CD4-positive, alpha-beta T cell (primary cell): Measurements from ENCODE around the gene VTI1A. TPM values are rescaled to one million over a fixed set of nuclear protein-coding genes. Genes with fewer than 3 reads are reported as not detected.

Experiments used
- ATAC-seq: fragments of 200-7000 bp; cut with Tn5 transposase; one replicate; pipeline ENCODE4 v1.10.0; 2022; ENCODE audit warnings: mild to moderate bottlenecking; ENCODE audit not compliant: poor library complexity
- CTCF ChIA-PET: fragments of 350-600 bp; sonication (Branson Sonifier 250); formaldehyde crosslinking; loops from one replicate; lab custom pipeline; 2021; ENCODE audit warnings: antibody characterized with exemption, inconsistent platforms; lab: Charles Lee
- POLR2A ChIA-PET: fragments of 350-600 bp; sonication (Branson Sonifier 250); formaldehyde crosslinking; loops from one replicate; lab custom pipeline; 2021; ENCODE audit warnings: antibody characterized with exemption, inconsistent platforms; lab: Charles Lee
- DNase-seq, 14 experiments: peaks; one replicate each; pipeline ENCODE4 v3.0.0-alpha.2; 2013 to 2020; ENCODE audit warnings: mixed read lengths in 2 of 14
- H3K27ac ChIP-seq, 2 donors: one replicate each; pipeline versions ENCODE4 v1.5.1 to v1.7.0; 2013; ENCODE audit warnings: low read length in 2 of 2, low read depth in 1 of 2, mild to moderate bottlenecking in 1 of 2
- H3K27me3 ChIP-seq, 2 experiments: 1 replicate in 1 of 2; 2 replicates in 1 of 2; pipeline versions ENCODE4 v1.6.1 to v1.7.0; 2013; ENCODE audit warnings: low read length in 2 of 2, control low read depth in 1 of 2, mild to moderate bottlenecking in 1 of 2, moderate library complexity in 1 of 2; ENCODE audit not compliant: insufficient read depth in 2 of 2, control insufficient read depth in 1 of 2
- H3K36me3 ChIP-seq: one replicate; pipeline ENCODE4 v1.6.1; 2013; ENCODE audit warnings: low read length, control low read depth; ENCODE audit not compliant: insufficient read depth
- H3K4me1 ChIP-seq: one replicate; pipeline ENCODE4 v1.6.1; 2013; ENCODE audit warnings: low read length, control low read depth; ENCODE audit not compliant: insufficient read depth
- H3K4me3 ChIP-seq: one replicate; pipeline ENCODE4 v1.5.1; 2013; ENCODE audit warnings: mild to moderate bottlenecking, low read length, moderate library complexity
- H3K9me3 ChIP-seq, 2 experiments: 1 replicate in 1 of 2; 2 replicates in 1 of 2; pipeline versions ENCODE4 v1.6.1 to v1.7.0; 2013; ENCODE audit warnings: low read length in 2 of 2, mild to moderate bottlenecking in 2 of 2, control low read depth in 1 of 2, moderate library complexity in 1 of 2; ENCODE audit not compliant: control insufficient read depth in 1 of 2, insufficient read depth in 1 of 2
- H3K27ac Mint-ChIP-seq: one replicate; pipeline ENCODE4 v1.8.0; 2020; ENCODE audit warnings: mixed read lengths
- H3K27me3 Mint-ChIP-seq: one replicate; pipeline ENCODE4 v1.8.0; 2021; ENCODE audit warnings: mixed read lengths
- H3K36me3 Mint-ChIP-seq: one replicate; pipeline ENCODE4 v1.8.0; 2021; ENCODE audit warnings: low read depth, mixed read lengths
- H3K4me1 Mint-ChIP-seq: one replicate; pipeline ENCODE4 v1.8.0; 2021; ENCODE audit warnings: low read depth, mixed read lengths
- H3K4me3 Mint-ChIP-seq: one replicate; pipeline ENCODE4 v1.8.0; 2020; ENCODE audit warnings: mild to moderate bottlenecking, mixed read lengths
- H3K9me3 Mint-ChIP-seq: one replicate; pipeline ENCODE4 v1.8.0; 2020; ENCODE audit warnings: mixed read lengths
- CTCF ChIP-seq: fragments of 200-600 bp; IDR thresholded peaks from one replicate; pipeline ENCODE4 v1.8.0; 2022; ENCODE audit warnings: antibody characterized with exemption, mild to moderate bottlenecking
- intact Hi-C, 2 experiments: fragments of 100-400 bp; cut with DNase I in 1 of 2; cut with micrococcal nuclease in 1 of 2; formaldehyde crosslinking; loops; one replicate each; pipeline versions ENCODE4 v1.15.1 to v1.9.0; 2023 to 2025; cut with DNase I, micrococcal nuclease
- total RNA-seq, 174 experiments: library from RNA in 2 of 174; stranded (reverse) in 2 of 174; gene quantifications; one replicate each; pipeline ENCODE4 v1.2.3 and lab custom pipeline; 2021 to 2026

Gene VTI1A
- total RNA-seq, 2 experiments from 2014 or later, result 54.5 to 56.5 TPM

DNA sequence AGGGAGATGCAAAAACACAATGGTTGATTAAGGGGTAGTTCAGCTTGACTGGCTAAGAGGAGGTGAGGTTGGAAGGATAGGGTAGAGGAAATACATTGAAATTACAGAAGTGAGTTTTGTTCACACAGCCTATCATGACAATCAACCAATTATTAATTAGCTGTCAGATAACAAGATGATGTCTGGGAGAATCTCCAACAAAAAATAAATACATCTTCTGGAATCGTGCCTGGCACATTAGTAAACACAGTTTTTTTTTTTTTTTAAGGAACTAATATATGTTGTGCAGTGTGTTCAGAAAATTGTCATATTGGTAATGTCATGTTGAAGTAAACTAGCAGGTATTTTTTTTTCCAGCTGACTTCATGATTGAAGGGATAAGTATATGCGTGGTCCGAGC, 171.8 kb downstream of the VTI1A start:
- POLR2A ChIA-PET, result no interaction called here
- Histone ChIP-seq H3K4me1 (no peaks in the 10 kb centered on the region), H3K36me3 (no peaks in the 10 kb centered on the region), H3K27me3 (no peaks in the 10 kb centered on the region), H3K27ac (no peak overlapping the region), H3K9me3 (peaks cover 0 to 9% of the 10 kb centered on the region in 2 experiments), H3K4me3 (no peak overlapping the region)
- intact Hi-C loops, result no loop called here
- ATAC-seq, result no peak
- Mint-ChIP-seq H3K27me3 (no peaks in the 10 kb centered on the region), H3K9me3 (peaks cover 4% of the 10 kb centered on the region), H3K36me3 (peaks cover 44% of the 10 kb centered on the region), H3K4me3 (no peak overlapping the region), H3K4me1 (no peaks in the 10 kb centered on the region), H3K27ac (no peak overlapping the region)
- no peak for DNase-seq
- no peak for TF ChIP-seq CTCF
- CTCF ChIA-PET, result no interaction called here

DNA sequence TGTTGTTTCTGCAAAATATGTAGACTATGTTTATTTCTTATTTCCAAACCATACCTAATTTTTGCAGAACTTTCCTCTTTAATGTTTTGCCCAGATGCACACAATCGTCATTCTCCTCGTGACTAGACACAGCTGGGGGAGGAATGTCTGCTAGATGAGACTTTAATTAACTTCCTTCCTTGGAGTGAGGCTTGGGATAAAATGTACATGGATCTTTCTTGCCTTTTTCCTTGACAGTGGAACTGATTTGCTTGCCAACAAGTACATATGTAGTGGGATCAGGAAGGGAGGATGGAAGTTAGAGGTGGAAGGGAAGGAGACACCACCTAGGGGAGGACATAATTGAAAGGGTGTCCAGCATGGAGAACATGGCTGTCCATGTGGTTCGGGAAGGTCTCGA, 172.5 kb downstream of the VTI1A start:
- intact Hi-C loops, result no loop called here
- Mint-ChIP-seq H3K36me3 (peaks cover 39% of the 10 kb centered on the region), H3K9me3 (peaks cover 4% of the 10 kb centered on the region), H3K27me3 (no peaks in the 10 kb centered on the region), H3K4me1 (no peaks in the 10 kb centered on the region), H3K27ac (no peak overlapping the region), H3K4me3 (no peak overlapping the region)
- POLR2A ChIA-PET, result no interaction called here
- DNase-seq (no peak), ATAC-seq (no peak)
- Histone ChIP-seq H3K27ac (no peak overlapping the region), H3K36me3 (no peaks in the 10 kb centered on the region), H3K27me3 (no peaks in the 10 kb centered on the region), H3K4me1 (no peaks in the 10 kb centered on the region), H3K4me3 (no peak overlapping the region), H3K9me3 (peaks cover 0 to 9% of the 10 kb centered on the region in 2 experiments)
- CTCF ChIA-PET, result no interaction called here
- TF ChIP-seq CTCF, result no peak

GRCh38 chr10:112622786-112623185, 175.8 kb downstream of the VTI1A start:
- Histone ChIP-seq H3K27ac (no peak overlapping the region), H3K4me1 (no peaks in the 10 kb centered on the region), H3K36me3 (no peaks in the 10 kb centered on the region), H3K27me3 (no peaks in the 10 kb centered on the region), H3K9me3 (no peaks in the 10 kb centered on the region), H3K4me3 (no peak overlapping the region)
- DNase-seq (no peak), ATAC-seq (no peak)
- POLR2A ChIA-PET, result no interaction called here
- intact Hi-C loops, result no loop called here
- H3K27me3 Mint-ChIP-seq, result no peaks in the 10 kb centered on the region
- no peak overlapping the region for H3K27ac Mint-ChIP-seq
- no peak overlapping the region for H3K4me3 Mint-ChIP-seq
- CTCF ChIA-PET, result no interaction called here
- no peaks in the 10 kb centered on the region for H3K9me3 Mint-ChIP-seq
- no peaks in the 10 kb centered on the region for H3K4me1 Mint-ChIP-seq
- TF ChIP-seq CTCF, result no peak
- peaks cover 24% of the 10 kb centered on the region for H3K36me3 Mint-ChIP-seq
